Activated CD4-positive, alpha-beta memory T cell treated with anti-CD3 and anti-CD28 coated beads, Interleukin-2, amount 10 ng/mL, durations not matched to agents 7 days and 5 days (primary cell): ENCODE measurements around the gene RGP1. TPM values are rescaled to one million over a fixed set of nuclear protein-coding genes. Genes with fewer than 3 reads are reported as not detected.

Experiments
- CTCF ChIA-PET: fragments of 350-600 bp; sonication (Branson Sonifier 250); formaldehyde crosslinking; loops from one replicate; lab custom pipeline; 2021; ENCODE audit warnings: antibody characterized with exemption, inconsistent platforms; lab: Charles Lee
- POLR2A ChIA-PET: fragments of 350-600 bp; sonication (Branson Sonifier 250); formaldehyde crosslinking; loops from one replicate; lab custom pipeline; 2021; ENCODE audit warnings: antibody characterized with exemption; lab: Charles Lee
- DNase-seq: peaks from one replicate; pipeline ENCODE4 v3.0.0-alpha.2; 2020
- H3K27ac Mint-ChIP-seq: one replicate; pipeline ENCODE4 v1.8.0; 2021; ENCODE audit warnings: mild to moderate bottlenecking, mixed read lengths
- H3K27me3 Mint-ChIP-seq: one replicate; pipeline ENCODE4 v1.8.0; 2021; ENCODE audit warnings: mixed read lengths
- H3K36me3 Mint-ChIP-seq: one replicate; pipeline ENCODE4 v1.8.0; 2021; ENCODE audit warnings: low read depth, mixed read lengths
- H3K4me1 Mint-ChIP-seq: one replicate; pipeline ENCODE4 v1.8.0; 2021; ENCODE audit warnings: mixed read lengths
- H3K4me3 Mint-ChIP-seq: one replicate; pipeline ENCODE4 v1.8.0; 2021; ENCODE audit warnings: mild to moderate bottlenecking, mixed read lengths
- H3K9me3 Mint-ChIP-seq: one replicate; pipeline ENCODE4 v1.8.0; 2021; ENCODE audit warnings: mixed read lengths
- total RNA-seq, 2 experiments: library from RNA; stranded (reverse); gene quantifications; one replicate each; pipeline ENCODE4 v1.2.3, GENCODE V29; 2021

RGP1 gene
- total RNA-seq, result 10 to 100 TPM; 29.1 to 29.5 TPM

- Mint-ChIP-seq H3K4me3 (peak within 1 kb of the TSS; percentile 94), H3K27ac (peak within 1 kb of the TSS; percentile 91), H3K4me1 (peaks cover 52% of the 10 kb centered on the region), H3K9me3 (no peaks in the 10 kb centered on the region), H3K36me3 (peaks cover 45% of the 10 kb centered on the region), H3K27me3 (no peaks in the 10 kb centered on the region)
- CTCF ChIA-PET, result interaction anchor here (0.9 to 6.2 kb wide), 18 partner anchors 9 to 145 kb away, joined by 3 to 98 read pairs (median 6); partner anchors contain the start of genes CCDC107, CREB3, HINT2 and RMRP
- POLR2A ChIA-PET, result interaction anchor here (0.7 to 7.0 kb wide), 21 partner anchors 8 to 669 kb away, joined by 3 to 117 read pairs (median 7); partner anchors contain the start of genes ARHGEF39, CCDC107, CLTA and CREB3
- peak; percentile 76 for DNase-seq
These were observed at the start of gene RGP1, which contains the start of gene GBA2 for GRCh38 chr9:35748858-35749514. Gene RGP1 (plus strand): TSS chr9:35749287. CDS start chr9:35749756, 469 bp downstream. Gene GBA2 (minus strand): TSS chr9:35749228. CDS start chr9:35748704, 524 bp downstream.

GRCh38 chr9:35700031-35700430 lies 49.1 kb upstream of the RGP1 start:
- peaks cover 1% of the 10 kb centered on the region for H3K4me1 Mint-ChIP-seq
- no peak overlapping the region for H3K27ac Mint-ChIP-seq
- no peaks in the 10 kb centered on the region for H3K27me3 Mint-ChIP-seq
- ChIA-PET CTCF (no interaction called here), POLR2A (no interaction called here)
- no peak for DNase-seq
- no peak overlapping the region for H3K4me3 Mint-ChIP-seq
- H3K36me3 Mint-ChIP-seq, result peaks cover 46% of the 10 kb centered on the region
- H3K9me3 Mint-ChIP-seq, result no peaks in the 10 kb centered on the region

- Mint-ChIP-seq H3K36me3 (peaks cover 55% of the 10 kb centered on the region), H3K27me3 (no peaks in the 10 kb centered on the region), H3K4me3 (no peak overlapping the region), H3K4me1 (peaks cover 1% of the 10 kb centered on the region), H3K9me3 (no peaks in the 10 kb centered on the region), H3K27ac (no peak overlapping the region)
- CTCF ChIA-PET, result interaction anchor here (0.9 to 1.1 kb wide), 2 partner anchors 43 to 97 kb away, joined by 3 read pairs; partner anchors contain the start of genes CCDC107 and RMRP
- DNase-seq, result no peak
- POLR2A ChIA-PET, result interaction anchor here (0.5 kb wide), 1 partner anchor 55 kb away, joined by 5 read pairs; no protein-coding TSS in a partner anchor
These were observed 48.1 kb upstream of the RGP1 start for GRCh38 chr9:35700942-35701341.

- no peak for DNase-seq
- no peaks in the 10 kb centered on the region for H3K4me1 Mint-ChIP-seq
- no peak overlapping the region for H3K4me3 Mint-ChIP-seq
- no peak overlapping the region for H3K27ac Mint-ChIP-seq
- H3K27me3 Mint-ChIP-seq, result no peaks in the 10 kb centered on the region
- H3K36me3 Mint-ChIP-seq, result peaks cover 57% of the 10 kb centered on the region
- ChIA-PET POLR2A (no interaction called here), CTCF (interaction anchor here (1.5 kb wide), 1 partner anchor 92 kb away, joined by 4 read pairs; no protein-coding TSS in a partner anchor)
- H3K9me3 Mint-ChIP-seq, result no peaks in the 10 kb centered on the region
These were observed 46.4 kb upstream of the RGP1 start for GRCh38 chr9:35702696-35703095.

- DNase-seq, result no peak
- ChIA-PET CTCF (interaction anchor here (1.5 kb wide), 1 partner anchor 93 kb away, joined by 4 read pairs; no protein-coding TSS in a partner anchor), POLR2A (interaction anchor here (1.1 to 1.2 kb wide), 2 partner anchors 9 to 43 kb away, joined by 3 to 4 read pairs; no protein-coding TSS in a partner anchor)
- Mint-ChIP-seq H3K9me3 (no peaks in the 10 kb centered on the region), H3K4me3 (no peak overlapping the region), H3K4me1 (no peaks in the 10 kb centered on the region), H3K27ac (no peak overlapping the region), H3K36me3 (peaks cover 66% of the 10 kb centered on the region), H3K27me3 (no peaks in the 10 kb centered on the region)
These were observed 45.0 kb upstream of the RGP1 start for GRCh38 chr9:35703906-35704672.

GRCh38 chr9:35705372-35705771 lies 43.7 kb upstream of the RGP1 start:
- Mint-ChIP-seq H3K4me1 (no peaks in the 10 kb centered on the region), H3K9me3 (no peaks in the 10 kb centered on the region), H3K27me3 (no peaks in the 10 kb centered on the region), H3K36me3 (peaks cover 72% of the 10 kb centered on the region), H3K4me3 (no peak overlapping the region), H3K27ac (no peak overlapping the region)
- ChIA-PET POLR2A (interaction anchor here (0.6 to 4.0 kb wide), 4 partner anchors 9 to 89 kb away, joined by 3 to 10 read pairs (median 4); partner anchors contain the start of genes CREB3 and TLN1), CTCF (interaction anchor here (3.8 kb wide), 1 partner anchor 9 kb away, joined by 23 read pairs; no protein-coding TSS in a partner anchor)
- DNase-seq, result no peak

- POLR2A ChIA-PET, result interaction anchor here (0.6 to 4.0 kb wide), 4 partner anchors 9 to 90 kb away, joined by 3 to 10 read pairs (median 4); partner anchors contain the start of genes CREB3 and TLN1
- Mint-ChIP-seq H3K36me3 (peaks cover 77% of the 10 kb centered on the region), H3K27ac (no peak overlapping the region), H3K27me3 (no peaks in the 10 kb centered on the region), H3K4me3 (no peak overlapping the region), H3K9me3 (no peaks in the 10 kb centered on the region), H3K4me1 (no peaks in the 10 kb centered on the region)
- CTCF ChIA-PET, result interaction anchor here (3.8 kb wide), 1 partner anchor 10 kb away, joined by 23 read pairs; no protein-coding TSS in a partner anchor
- no peak for DNase-seq
These were observed 43.2 kb upstream of the RGP1 start for GRCh38 chr9:35705836-35706430.

- Mint-ChIP-seq H3K36me3 (peaks cover 88% of the 10 kb centered on the region), H3K27ac (no peak overlapping the region), H3K9me3 (no peaks in the 10 kb centered on the region), H3K27me3 (no peaks in the 10 kb centered on the region), H3K4me1 (no peaks in the 10 kb centered on the region), H3K4me3 (no peak overlapping the region)
- ChIA-PET POLR2A (interaction anchor here (4.0 kb wide), 1 partner anchor 25 kb away, joined by 10 read pairs; the partner anchor contains the start of genes CREB3 and TLN1), CTCF (interaction anchor here (0.8 to 3.8 kb wide), 2 partner anchors 10 to 11 kb away, joined by 3 to 23 read pairs; no protein-coding TSS in a partner anchor)
- DNase-seq, result no peak
These were observed 42.1 kb upstream of the RGP1 start for GRCh38 chr9:35706951-35707350.

GRCh38 chr9:35708146-35708545 lies 40.9 kb upstream of the RGP1 start:
- DNase-seq, result no peak
- POLR2A ChIA-PET, result interaction anchor here (4.0 kb wide), 1 partner anchor 23 kb away, joined by 10 read pairs; the partner anchor contains the start of genes CREB3 and TLN1
- CTCF ChIA-PET, result interaction anchor here (3.8 kb wide), 1 partner anchor 12 kb away, joined by 23 read pairs; no protein-coding TSS in a partner anchor
- no peak overlapping the region for H3K4me3 Mint-ChIP-seq
- no peaks in the 10 kb centered on the region for H3K4me1 Mint-ChIP-seq
- H3K27me3 Mint-ChIP-seq, result no peaks in the 10 kb centered on the region
- H3K27ac Mint-ChIP-seq, result no peak overlapping the region
- no peaks in the 10 kb centered on the region for H3K9me3 Mint-ChIP-seq
- H3K36me3 Mint-ChIP-seq, result peaks cover 87% of the 10 kb centered on the region

GRCh38 chr9:35710818-35711500 lies 38.1 kb upstream of the RGP1 start:
- H3K9me3 Mint-ChIP-seq, result no peaks in the 10 kb centered on the region
- POLR2A ChIA-PET, result no interaction called here
- no peaks in the 10 kb centered on the region for H3K27me3 Mint-ChIP-seq
- DNase-seq, result no peak
- H3K4me3 Mint-ChIP-seq, result no peak overlapping the region
- H3K27ac Mint-ChIP-seq, result no peak overlapping the region
- CTCF ChIA-PET, result interaction anchor here (1.4 to 4.3 kb wide), 3 partner anchors 11 to 53 kb away, joined by 3 to 26 read pairs (median 5); partner anchors contain the start of genes CCDC107 and RMRP
- H3K36me3 Mint-ChIP-seq, result peaks cover 86% of the 10 kb centered on the region
- no peaks in the 10 kb centered on the region for H3K4me1 Mint-ChIP-seq
